ENCODE measurements around the gene LGALS7. TPM values are rescaled to one million over a fixed set of nuclear protein-coding genes. Genes with fewer than 3 reads are reported as not detected.

The LGALS7 gene
- total RNA-seq, 1 donor from 2014 or later = not detected

DNA sequence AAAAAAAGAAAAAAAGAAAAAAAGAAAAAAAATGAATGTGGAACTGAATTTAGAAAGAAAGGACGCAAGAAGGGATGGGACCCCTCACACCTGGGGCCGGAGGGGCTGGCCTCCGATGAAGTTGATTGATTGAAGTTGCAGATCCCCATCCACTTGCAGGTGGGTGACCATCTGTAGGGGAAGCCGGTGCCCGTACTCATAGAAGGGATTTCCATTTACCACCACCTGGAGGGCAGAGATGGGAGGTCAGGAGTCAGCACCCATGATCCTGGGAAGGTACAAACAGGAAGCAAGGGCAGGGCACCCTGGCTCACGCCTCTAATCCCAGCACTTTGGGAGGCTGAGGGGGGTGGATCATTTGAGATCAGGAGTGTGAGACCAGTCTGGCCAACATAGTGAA is 33.1 kb upstream of the LGALS7 start:
- FAIRE-seq = no peak
- Histone ChIP-seq H3K79me2 (ENCODE audit: insufficient read depth, low read length) (no peaks in the 10 kb centered on the region), H3K4me2 (ENCODE audit: low read length) (no peak overlapping the region), H3K4me3 (ENCODE audit: insufficient read depth, low read depth, low read length) (no peak overlapping the region), H3K27me3 (ENCODE audit: insufficient read depth, low read length) (no peaks in the 10 kb centered on the region), H3K9me3 (ENCODE audit: insufficient read depth, low read depth, low read length) (no peaks in the 10 kb centered on the region), H3K27ac (ENCODE audit: low read depth, low read length) (no peak overlapping the region), H3K4me1 (ENCODE audit: insufficient read depth, low read length) (no peaks in the 10 kb centered on the region), H3K36me3 (ENCODE audit: insufficient read depth, low read length) (no peaks in the 10 kb centered on the region), H2AFZ (ENCODE audit: low read depth, low read length) (no peak overlapping the region), H4K20me1 (ENCODE audit: insufficient read depth, low read length) (no peaks in the 10 kb centered on the region), H3K9ac (ENCODE audit: low read length) (no peak overlapping the region)
- TF ChIP-seq, protein P1, sequence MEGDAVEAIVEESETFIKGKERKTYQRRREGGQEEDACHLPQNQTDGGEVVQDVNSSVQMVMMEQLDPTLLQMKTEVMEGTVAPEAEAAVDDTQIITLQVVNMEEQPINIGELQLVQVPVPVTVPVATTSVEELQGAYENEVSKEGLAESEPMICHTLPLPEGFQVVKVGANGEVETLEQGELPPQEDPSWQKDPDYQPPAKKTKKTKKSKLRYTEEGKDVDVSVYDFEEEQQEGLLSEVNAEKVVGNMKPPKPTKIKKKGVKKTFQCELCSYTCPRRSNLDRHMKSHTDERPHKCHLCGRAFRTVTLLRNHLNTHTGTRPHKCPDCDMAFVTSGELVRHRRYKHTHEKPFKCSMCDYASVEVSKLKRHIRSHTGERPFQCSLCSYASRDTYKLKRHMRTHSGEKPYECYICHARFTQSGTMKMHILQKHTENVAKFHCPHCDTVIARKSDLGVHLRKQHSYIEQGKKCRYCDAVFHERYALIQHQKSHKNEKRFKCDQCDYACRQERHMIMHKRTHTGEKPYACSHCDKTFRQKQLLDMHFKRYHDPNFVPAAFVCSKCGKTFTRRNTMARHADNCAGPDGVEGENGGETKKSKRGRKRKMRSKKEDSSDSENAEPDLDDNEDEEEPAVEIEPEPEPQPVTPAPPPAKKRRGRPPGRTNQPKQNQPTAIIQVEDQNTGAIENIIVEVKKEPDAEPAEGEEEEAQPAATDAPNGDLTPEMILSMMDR (IDR thresholded peaks at IDR 0.05; ENCODE audit: insufficient read depth, low read depth, low read length) = no peak
- TF ChIP-seq EZH2 (IDR thresholded peaks at IDR 0.05; ENCODE audit: insufficient read depth, low read length) = no peak
- peaks cover 2% of the 10 kb centered on the region for H3K9me3 Mint-ChIP-seq (ENCODE audit: unreplicated experiment)
- H3K4me1 Mint-ChIP-seq (ENCODE audit: low read depth, unreplicated experiment) = no peaks in the 10 kb centered on the region
- DNase-seq (ENCODE audit: low read depth) = no peak
- no peak overlapping the region for H3K27ac Mint-ChIP-seq (ENCODE audit: unreplicated experiment)
- H3K4me3 Mint-ChIP-seq (ENCODE audit: unreplicated experiment) = no peak overlapping the region
- H3K36me3 Mint-ChIP-seq (ENCODE audit: low read depth, unreplicated experiment) = peaks cover 3% of the 10 kb centered on the region
- peaks cover 2% of the 10 kb centered on the region for H3K27me3 Mint-ChIP-seq (ENCODE audit: low read depth, unreplicated experiment)

- Histone ChIP-seq H3K27me3 (ENCODE audit: insufficient read depth, low read length) (peaks cover 5% of the 10 kb centered on the region), H3K27ac (ENCODE audit: low read depth, low read length) (no peak overlapping the region), H3K79me2 (ENCODE audit: insufficient read depth, low read length) (no peaks in the 10 kb centered on the region), H2AFZ (ENCODE audit: low read depth, low read length) (no peak overlapping the region), H3K4me2 (ENCODE audit: low read length) (no peak overlapping the region), H3K36me3 (ENCODE audit: insufficient read depth, low read length) (no peaks in the 10 kb centered on the region), H3K9ac (ENCODE audit: low read length) (no peak overlapping the region), H3K4me3 (ENCODE audit: insufficient read depth, low read depth, low read length) (no peak overlapping the region), H4K20me1 (ENCODE audit: insufficient read depth, low read length) (no peaks in the 10 kb centered on the region), H3K9me3 (ENCODE audit: insufficient read depth, low read depth, low read length) (no peaks in the 10 kb centered on the region), H3K4me1 (ENCODE audit: insufficient read depth, low read length) (no peaks in the 10 kb centered on the region)
- H3K4me3 Mint-ChIP-seq (ENCODE audit: unreplicated experiment) = no peak overlapping the region
- H3K36me3 Mint-ChIP-seq (ENCODE audit: low read depth, unreplicated experiment) = peaks cover 3% of the 10 kb centered on the region
- no peaks in the 10 kb centered on the region for H3K4me1 Mint-ChIP-seq (ENCODE audit: low read depth, unreplicated experiment)
- TF ChIP-seq EZH2 (IDR thresholded peaks at IDR 0.05; ENCODE audit: insufficient read depth, low read length) = no peak
- TF ChIP-seq, protein P1 (IDR thresholded peaks at IDR 0.05; ENCODE audit: insufficient read depth, low read depth, low read length) = no peak
- no peak for DNase-seq (ENCODE audit: low read depth)
- H3K27ac Mint-ChIP-seq (ENCODE audit: unreplicated experiment) = no peak overlapping the region
- peaks cover 2% of the 10 kb centered on the region for H3K9me3 Mint-ChIP-seq (ENCODE audit: unreplicated experiment)
- FAIRE-seq = no peak
- peaks cover 2% of the 10 kb centered on the region for H3K27me3 Mint-ChIP-seq (ENCODE audit: low read depth, unreplicated experiment)
Measured at GRCh38 chr19:38805180-38805579, 31.9 kb upstream of the LGALS7 start.

GRCh38 chr19:38803543-38803942 is 30.2 kb upstream of the LGALS7 start:
- DNase-seq (ENCODE audit: low read depth) = no peak
- Histone ChIP-seq H4K20me1 (ENCODE audit: insufficient read depth, low read length) (no peaks in the 10 kb centered on the region), H3K4me3 (ENCODE audit: insufficient read depth, low read depth, low read length) (no peak overlapping the region), H3K79me2 (ENCODE audit: insufficient read depth, low read length) (no peaks in the 10 kb centered on the region), H3K27me3 (ENCODE audit: insufficient read depth, low read length) (peaks cover 5% of the 10 kb centered on the region), H2AFZ (ENCODE audit: low read depth, low read length) (no peak overlapping the region), H3K9me3 (ENCODE audit: insufficient read depth, low read depth, low read length) (no peaks in the 10 kb centered on the region), H3K27ac (ENCODE audit: low read depth, low read length) (no peak overlapping the region), H3K9ac (ENCODE audit: low read length) (no peak overlapping the region), H3K36me3 (ENCODE audit: insufficient read depth, low read length) (no peaks in the 10 kb centered on the region), H3K4me1 (ENCODE audit: insufficient read depth, low read length) (no peaks in the 10 kb centered on the region), H3K4me2 (ENCODE audit: low read length) (no peak overlapping the region)
- FAIRE-seq = no peak
- TF ChIP-seq, protein P1 (IDR thresholded peaks at IDR 0.05; ENCODE audit: insufficient read depth, low read depth, low read length) = no peak
- no peak for TF ChIP-seq EZH2 (IDR thresholded peaks at IDR 0.05; ENCODE audit: insufficient read depth, low read length)
- H3K27me3 Mint-ChIP-seq (ENCODE audit: low read depth, unreplicated experiment) = peaks cover 2% of the 10 kb centered on the region
- no peaks in the 10 kb centered on the region for H3K36me3 Mint-ChIP-seq (ENCODE audit: low read depth, unreplicated experiment)
- H3K27ac Mint-ChIP-seq (ENCODE audit: unreplicated experiment) = no peak overlapping the region
- peaks cover 3% of the 10 kb centered on the region for H3K9me3 Mint-ChIP-seq (ENCODE audit: unreplicated experiment)
- no peaks in the 10 kb centered on the region for H3K4me1 Mint-ChIP-seq (ENCODE audit: low read depth, unreplicated experiment)
- no peak overlapping the region for H3K4me3 Mint-ChIP-seq (ENCODE audit: unreplicated experiment)

All from astrocyte (in vitro differentiated cells and primary cell).